22Rv1 (cell line): ENCODE results near the gene BMS1.

ENCODE experiments used
- ZFX ChIP-seq: fragments of 450-650 bp; IDR thresholded peaks from 2 replicates; pipeline ENCODE4 v1.6.1; 2017; ENCODE audit warnings: antibody characterized with exemption, borderline replicate concordance
- TF ChIP-seq, protein P1 (sequence below): fragments of 450-650 bp; IDR thresholded peaks from 2 replicates; pipeline ENCODE4 v1.5.1; 2017; ENCODE audit warnings: mild to moderate bottlenecking

DNA sequence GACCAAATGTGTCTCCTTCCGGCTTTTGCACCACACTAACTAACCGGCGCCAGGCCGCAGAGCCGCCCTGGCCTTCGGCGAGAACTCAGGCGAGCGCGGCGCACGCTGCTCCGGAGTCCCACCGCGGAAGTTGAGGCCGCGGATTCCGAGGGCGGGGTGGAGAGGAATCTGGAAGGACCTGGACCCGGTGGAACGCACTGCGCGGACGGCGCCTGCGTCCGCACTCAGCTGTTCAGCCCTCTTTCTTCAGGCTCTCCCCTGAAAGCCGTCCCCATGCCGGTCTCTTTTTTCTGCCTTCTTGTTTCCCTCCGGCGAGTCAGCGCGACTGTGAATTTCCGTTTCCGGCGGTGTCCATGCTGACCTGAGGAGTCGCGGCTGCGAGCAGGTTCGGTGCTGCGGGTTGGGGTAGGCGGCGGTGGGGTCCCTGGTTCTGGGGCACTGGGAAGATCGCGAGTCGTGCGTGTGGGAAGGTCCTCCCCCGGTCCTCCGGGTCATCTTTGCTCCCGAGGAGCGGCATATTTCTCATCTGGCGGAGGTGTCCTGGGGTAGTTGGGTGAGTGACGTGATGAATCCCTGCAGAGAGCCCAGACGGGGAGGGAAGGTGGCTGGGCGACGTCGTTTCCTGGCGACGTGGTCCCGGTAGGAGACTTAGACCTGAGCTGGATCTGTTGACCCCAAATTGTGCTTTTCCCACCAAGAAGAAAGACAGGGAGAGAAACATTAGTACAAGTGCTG is at the start of gene BMS1:
- TF ChIP-seq, protein P1, sequence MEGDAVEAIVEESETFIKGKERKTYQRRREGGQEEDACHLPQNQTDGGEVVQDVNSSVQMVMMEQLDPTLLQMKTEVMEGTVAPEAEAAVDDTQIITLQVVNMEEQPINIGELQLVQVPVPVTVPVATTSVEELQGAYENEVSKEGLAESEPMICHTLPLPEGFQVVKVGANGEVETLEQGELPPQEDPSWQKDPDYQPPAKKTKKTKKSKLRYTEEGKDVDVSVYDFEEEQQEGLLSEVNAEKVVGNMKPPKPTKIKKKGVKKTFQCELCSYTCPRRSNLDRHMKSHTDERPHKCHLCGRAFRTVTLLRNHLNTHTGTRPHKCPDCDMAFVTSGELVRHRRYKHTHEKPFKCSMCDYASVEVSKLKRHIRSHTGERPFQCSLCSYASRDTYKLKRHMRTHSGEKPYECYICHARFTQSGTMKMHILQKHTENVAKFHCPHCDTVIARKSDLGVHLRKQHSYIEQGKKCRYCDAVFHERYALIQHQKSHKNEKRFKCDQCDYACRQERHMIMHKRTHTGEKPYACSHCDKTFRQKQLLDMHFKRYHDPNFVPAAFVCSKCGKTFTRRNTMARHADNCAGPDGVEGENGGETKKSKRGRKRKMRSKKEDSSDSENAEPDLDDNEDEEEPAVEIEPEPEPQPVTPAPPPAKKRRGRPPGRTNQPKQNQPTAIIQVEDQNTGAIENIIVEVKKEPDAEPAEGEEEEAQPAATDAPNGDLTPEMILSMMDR, result no peak
- TF ChIP-seq ZFX, result no peak
